ENCODE measurements around the gene G3BP2. TPM values are rescaled to one million over a fixed set of nuclear protein-coding genes. Genes with fewer than 3 reads are reported as not detected.
"Not testable (repeated sequence)": the region's sequence is repeated elsewhere in the genome, so short reads cannot be mapped to it uniquely, and the experiment has no call there.

The G3BP2 gene
- total and polyA plus RNA-seq, 9 of the 15 experiments (the other 6 are each of a cell fraction or from before 2014, with no cell fraction given) = 25.2 to 222 (median 130) TPM

DNA sequence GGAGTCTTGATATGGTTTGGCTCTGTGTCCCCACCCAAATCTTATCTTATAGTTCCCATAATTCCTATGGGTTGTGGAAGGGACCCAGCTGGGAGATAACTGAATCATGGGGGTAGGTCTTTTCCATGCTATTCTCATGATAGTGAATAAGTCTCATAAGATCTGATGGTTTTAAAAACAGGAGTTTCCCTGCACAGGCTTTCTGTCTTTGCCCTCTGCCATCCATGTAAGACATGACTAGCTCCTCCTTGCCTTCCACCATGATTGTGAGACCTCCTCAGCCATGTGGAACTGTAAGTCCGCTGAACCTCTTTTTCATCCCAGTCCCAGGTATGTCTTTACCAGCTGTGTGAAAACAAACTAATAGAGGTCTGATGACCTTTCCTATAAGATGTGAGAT, 13.9 kb upstream of the G3BP2 start:
- H4K20me1 ChIP-seq (replicated peaks; ENCODE audit: control insufficient read depth, insufficient read depth, low read length); FAIRE-seq; in situ Hi-C loops (cut with MboI); ATAC-seq; CTCF ChIA-PET (ENCODE audit: low intra/inter-chr PET ratio); POLR2A ChIA-PET; H3K9ac ChIP-seq (ENCODE audit: insufficient read depth in 1 of 2, low read depth in 2 of 2, low read length in 2 of 2); H3K36me3 ChIP-seq (ENCODE audit: control insufficient read depth, insufficient read depth, low read length); H3K4me3 ChIP-seq; H3K79me2 ChIP-seq (ENCODE audit: control insufficient read depth, insufficient read depth, low read length); H3K9me1 ChIP-seq (ENCODE audit: control insufficient read depth, insufficient read depth, low read length); H3K4me2 ChIP-seq (ENCODE audit: insufficient read depth, low read length); H3K27me3 ChIP-seq (ENCODE audit: control insufficient read depth in 2 of 2, insufficient read depth in 2 of 2, low read length in 2 of 2); H3K27ac ChIP-seq (ENCODE audit: extremely low read depth, low read depth, low read length); H2AFZ ChIP-seq (ENCODE audit: low read depth, low read length); BruUV-seq (replicated peaks); H3K9me3 ChIP-seq (replicated peaks; ENCODE audit: control insufficient read depth, insufficient read depth, low read depth, low read length); DNase-seq (ENCODE audit: extremely low read depth in 1 of 4, low spot score in 3 of 4); intact Hi-C loops (cut with micrococcal nuclease); H3K4me1 ChIP-seq (replicated peaks in 1 of 2; ENCODE audit: control insufficient read depth in 2 of 2, insufficient read depth in 2 of 2, low read length in 2 of 2): not testable (repeated sequence)
- 92% methylated on average over 1 of the region's 1 CpG for WGBS (ENCODE audit: insufficient coverage, low coverage, missing lambda C conversion rate)
- TF ChIP-seq TRIM24 (IDR thresholded peaks at IDR 0.05) (0 out of 4 replicates have a peak, but pooled peaks have one; percentile 24 to 43), ZNF431 (CRISPR knock-in tag; IDR thresholded peaks at IDR 0.05) (peak; percentile 99), TRIM28 (IDR thresholded peaks at IDR 0.05) (0 out of 2 replicates have a peak, but pooled peaks have one; percentile 36), CBX3 (IDR thresholded peaks at IDR 0.05; ENCODE audit: borderline replicate concordance in 1 of 2, low read length in 2 of 2) (0 out of 3 replicates have a peak, but pooled peaks of 1 of the 2 experiments have one; percentile 19), CBX5 (IDR thresholded peaks at IDR 0.05; ENCODE audit: borderline replicate concordance, low read depth) (peak; percentile 60; the same call in 1 of the 2 replicates), ZFP36 (IDR thresholded peaks at IDR 0.05; ENCODE audit: low read depth, low read length, partially characterized antibody) (peak; percentile 63)
- TF ChIP-seq, protein P1, sequence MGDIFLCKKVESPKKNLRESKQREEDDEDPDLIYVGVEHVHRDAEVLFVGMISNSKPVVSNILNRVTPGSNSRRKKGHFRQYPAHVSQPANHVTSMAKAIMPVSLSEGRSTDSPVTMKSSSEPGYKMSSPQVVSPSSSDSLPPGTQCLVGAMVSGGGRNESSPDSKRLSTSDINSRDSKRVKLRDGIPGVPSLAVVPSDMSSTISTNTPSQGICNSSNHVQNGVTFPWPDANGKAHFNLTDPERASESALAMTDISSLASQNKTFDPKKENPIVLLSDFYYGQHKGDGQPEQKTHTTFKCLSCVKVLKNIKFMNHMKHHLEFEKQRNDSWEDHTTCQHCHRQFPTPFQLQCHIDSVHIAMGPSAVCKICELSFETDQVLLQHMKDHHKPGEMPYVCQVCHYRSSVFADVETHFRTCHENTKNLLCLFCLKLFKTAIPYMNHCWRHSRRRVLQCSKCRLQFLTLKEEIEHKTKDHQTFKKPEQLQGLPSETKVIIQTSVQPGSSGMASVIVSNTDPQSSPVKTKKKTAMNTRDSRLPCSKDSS (IDR thresholded peaks at IDR 0.05; ENCODE audit: low read depth, partially characterized antibody) = peak; percentile 48
- TF ChIP-seq, protein P2, sequence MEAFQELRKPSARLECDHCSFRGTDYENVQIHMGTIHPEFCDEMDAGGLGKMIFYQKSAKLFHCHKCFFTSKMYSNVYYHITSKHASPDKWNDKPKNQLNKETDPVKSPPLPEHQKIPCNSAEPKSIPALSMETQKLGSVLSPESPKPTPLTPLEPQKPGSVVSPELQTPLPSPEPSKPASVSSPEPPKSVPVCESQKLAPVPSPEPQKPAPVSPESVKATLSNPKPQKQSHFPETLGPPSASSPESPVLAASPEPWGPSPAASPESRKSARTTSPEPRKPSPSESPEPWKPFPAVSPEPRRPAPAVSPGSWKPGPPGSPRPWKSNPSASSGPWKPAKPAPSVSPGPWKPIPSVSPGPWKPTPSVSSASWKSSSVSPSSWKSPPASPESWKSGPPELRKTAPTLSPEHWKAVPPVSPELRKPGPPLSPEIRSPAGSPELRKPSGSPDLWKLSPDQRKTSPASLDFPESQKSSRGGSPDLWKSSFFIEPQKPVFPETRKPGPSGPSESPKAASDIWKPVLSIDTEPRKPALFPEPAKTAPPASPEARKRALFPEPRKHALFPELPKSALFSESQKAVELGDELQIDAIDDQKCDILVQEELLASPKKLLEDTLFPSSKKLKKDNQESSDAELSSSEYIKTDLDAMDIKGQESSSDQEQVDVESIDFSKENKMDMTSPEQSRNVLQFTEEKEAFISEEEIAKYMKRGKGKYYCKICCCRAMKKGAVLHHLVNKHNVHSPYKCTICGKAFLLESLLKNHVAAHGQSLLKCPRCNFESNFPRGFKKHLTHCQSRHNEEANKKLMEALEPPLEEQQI (IDR thresholded peaks at IDR 0.05) = peak; percentile 34; the same call in 1 of the 2 replicates

All from K562 (cell line).